K562 (cell line): ENCODE data around the gene PPIE. TPM values are rescaled to one million over a fixed set of nuclear protein-coding genes. Genes with fewer than 3 reads are reported as not detected.
A peak's percentile ranks its signal among the peaks of the same experiment; 100 is the strongest.
"Not testable (repeated sequence)": the region's sequence is repeated elsewhere in the genome, so short reads cannot be mapped to it uniquely, and the experiment has no call there.

Source experiments
- CEBPG ChIP-seq, 3 experiments: fragments of 200-800 bp in 1 of 3; sonication (Bioruptor generic) in 1 of 3; sonication (generic) in 1 of 3; formaldehyde crosslinking in 1 of 3; IDR thresholded peaks in 2 of 3; conservative IDR thresholded peaks in 1 of 3; 2 replicates each; pipeline versions ENCODE4 v1.6.1 to v1.8.0; 2016 to 2022; ENCODE audit warnings: missing compliant biosample characterization in 2 of 3, missing genetic modification characterization in 2 of 3, mild to moderate bottlenecking in 1 of 3, missing genetic modification reagents in 1 of 3
- DACH1 ChIP-seq: fragments of 450-650 bp; IDR thresholded peaks from 2 replicates; pipeline ENCODE4 v1.6.1; 2018; ENCODE audit not compliant: partially characterized antibody
- ELF2 ChIP-seq: fragments of 250-450 bp; sonication (Bioruptor Pico); IDR thresholded peaks from 2 replicates; pipeline ENCODE4 v1.5.0; 2021; ENCODE audit warnings: mild to moderate bottlenecking
- FOXP1 ChIP-seq: sonication (generic); formaldehyde crosslinking; IDR thresholded peaks from 2 replicates; pipeline ENCODE4 v1.8.0; 2022; ENCODE audit warnings: mild to moderate bottlenecking, missing genetic modification reagents
- KLF6 ChIP-seq: fragments of 250-450 bp; sonication (Bioruptor Pico); IDR thresholded peaks from 2 replicates; pipeline ENCODE4 v1.4.0; 2020; ENCODE audit warnings: mild to moderate bottlenecking, moderate library complexity, borderline replicate concordance
- MAZ ChIP-seq, 2 experiments: fragments of 450-650 bp in 1 of 2; sonication (generic) in 1 of 2; formaldehyde crosslinking; IDR thresholded peaks in 1 of 2; conservative IDR thresholded peaks in 1 of 2; 2 replicates each; pipeline versions ENCODE4 v1.4.0 to v1.5.0; 2020; ENCODE audit warnings: mild to moderate bottlenecking in 1 of 2, missing genetic modification reagents in 1 of 2
- MNT ChIP-seq, 2 experiments: fragments of 450-650 bp; conservative IDR thresholded peaks; 2 replicates each; pipeline ENCODE4 v1.6.1; 2017; ENCODE audit warnings: mild to moderate bottlenecking in 2 of 2, moderate library complexity in 2 of 2
- NRF1 ChIP-seq, 2 experiments: fragments of 450-650 bp; IDR thresholded peaks in 1 of 2; conservative IDR thresholded peaks in 1 of 2; 2 replicates each; pipeline ENCODE4 v1.6.1; 2014; ENCODE audit warnings: mild to moderate bottlenecking in 2 of 2
- POLR2AphosphoS5 ChIP-seq: IDR thresholded peaks from 2 replicates; pipeline ENCODE4 v1.6.1; 2011; ENCODE audit warnings: mild to moderate bottlenecking, low read depth, low read length, moderate library complexity; ENCODE audit not compliant: control insufficient read depth, insufficient read depth
- SUPT5H ChIP-seq: fragments of 450-650 bp; IDR thresholded peaks from 2 replicates; pipeline ENCODE4 v1.6.1; 2016
- TFE3 ChIP-seq: fragments of 450-650 bp; formaldehyde crosslinking; IDR thresholded peaks from 2 replicates; pipeline ENCODE4 v1.4.0; 2020; ENCODE audit warnings: mild to moderate bottlenecking, mixed read lengths
- polyA plus RNA-seq, 8 experiments: library from polyadenylated mRNA; depleted of rRNA in 4 of 8; stranded (reverse) in 5 of 8; unstranded in 3 of 8; fragments of >200 nt; fragmentation: Nextera tagmentation in 2 of 8; fragmentation: Illumina TruSeq in 1 of 8; extraction: Ambion mirVana in 2 of 8; extraction: Trizol in 1 of 8; gene quantifications; 2 replicates each; pipeline versions ENCODE4 v1.2.1 to v1.2.3, GENCODE V29; 2011 to 2014; ENCODE audit warnings: inconsistent platforms in 1 of 8, missing spikeins in 1 of 8
- total RNA-seq, 7 experiments: library from RNA; depleted of rRNA in 6 of 7; stranded (reverse); fragments of >200 nt in 6 of 7; fragmentation: Illumina TruSeq in 2 of 7; extraction: Trizol in 2 of 7; gene quantifications; 2 replicates each; pipeline versions ENCODE4 v1.2.1 to v1.2.3, GENCODE V29; 2011 to 2021; ENCODE audit warnings: low replicate concordance in 1 of 7
- TF ChIP-seq, protein P1 (sequence below): fragments of 450-650 bp; IDR thresholded peaks from 2 replicates; pipeline ENCODE4 v1.6.1; 2016; ENCODE audit warnings: antibody characterized with exemption
- TF ChIP-seq, protein P2 (sequence below), 2 experiments: IDR thresholded peaks; 2 replicates each; pipeline ENCODE4 v1.6.1; 2011; ENCODE audit warnings: borderline replicate concordance in 1 of 2, control low read depth in 1 of 2, low read depth in 1 of 2, low read length in 1 of 2, mild to moderate bottlenecking in 1 of 2, mixed read lengths in 1 of 2, moderate library complexity in 1 of 2; ENCODE audit not compliant: insufficient read depth in 1 of 2, insufficient read length in 1 of 2, poor library complexity in 1 of 2, severe bottlenecking in 1 of 2; ENCODE audit errors: extremely low read depth in 1 of 2

The PPIE gene
- total and polyA plus RNA-seq, 9 of the 15 experiments (the other 6 are each of a cell fraction or from before 2014, with no cell fraction given), result 75.4 to 444 (median 131) TPM

DNA sequence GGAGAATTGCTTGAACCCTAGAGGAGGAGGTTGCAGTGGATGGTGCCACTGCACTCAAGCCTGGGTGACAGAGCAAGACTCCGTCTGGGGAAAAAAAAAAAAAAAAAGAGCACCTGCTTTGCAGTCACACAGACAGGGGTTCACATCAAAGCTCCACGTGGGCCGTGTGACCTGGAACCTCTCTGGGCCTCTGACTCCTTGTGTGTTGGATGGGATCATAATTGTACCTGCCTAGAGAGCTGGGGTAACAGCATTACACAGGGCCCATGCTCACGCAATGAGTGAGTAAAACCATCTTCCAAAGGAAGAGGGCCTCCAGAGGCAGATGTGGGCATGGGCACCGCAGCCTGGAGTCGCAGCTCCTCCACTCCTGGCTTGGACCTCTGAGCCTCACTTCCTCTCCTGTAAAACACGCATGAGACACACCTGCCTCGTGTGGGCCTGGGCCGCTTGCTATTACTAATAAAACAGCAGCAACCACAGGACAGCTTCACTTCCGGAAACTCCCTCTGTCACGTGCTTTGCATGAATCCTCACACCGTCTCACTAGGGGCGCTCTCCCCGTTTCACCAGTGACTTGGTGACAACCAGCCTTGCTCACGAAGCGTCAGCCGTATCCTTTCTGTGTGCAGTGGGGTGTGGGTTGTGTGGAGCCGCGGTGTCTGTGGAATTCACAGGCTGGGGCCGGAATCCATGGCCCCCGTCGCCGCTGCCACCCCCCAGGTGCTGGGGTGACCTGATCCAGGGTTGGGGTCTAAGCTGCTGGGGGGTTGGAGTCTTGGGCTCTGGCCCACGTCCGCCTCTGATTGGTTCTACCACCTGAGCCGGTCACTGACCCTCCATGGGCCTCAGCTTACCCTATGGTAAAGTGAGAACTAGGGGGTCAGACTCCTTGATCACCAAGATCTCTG lies 60.4 kb downstream of the PPIE start (continued):
- TF ChIP-seq TFE3 (CRISPR knock-in tag) (peak; percentile 97), NRF1 (conservative IDR thresholded peaks at IDR 0.05 in 1 of 2, IDR thresholded peaks at IDR 0.05 in 1 of 2) (peak in 1 of 2 experiments; percentile 56; a peak in 2 of 4 replicates), MAZ (CRISPR knock-in tag; conservative IDR thresholded peaks at IDR 0.05 in 1 of 2, IDR thresholded peaks at IDR 0.05 in 1 of 2) (peak in 1 of 2 experiments; percentile 60; a peak in 2 of 4 replicates), POLR2AphosphoS5 (peak; percentile 52; the same call in 1 of the 2 replicates), ELF2 (CRISPR knock-in tag) (peak; percentile 91), CEBPG (CRISPR knock-in tag; IDR thresholded peaks at IDR 0.05) (peak; percentile 61), FOXP1 (peak; percentile 96), SUPT5H (peak; percentile 65), MNT (conservative IDR thresholded peaks at IDR 0.05) (peak; percentile 92 to 95), KLF6 (CRISPR knock-in tag) (peak; percentile 97), DACH1 (peak; percentile 45)
- TF ChIP-seq CEBPG (tag; conservative IDR thresholded peaks at IDR 0.05 in 1 of 2, IDR thresholded peaks at IDR 0.05 in 1 of 2), result not testable (repeated sequence)
- TF ChIP-seq, protein P1, sequence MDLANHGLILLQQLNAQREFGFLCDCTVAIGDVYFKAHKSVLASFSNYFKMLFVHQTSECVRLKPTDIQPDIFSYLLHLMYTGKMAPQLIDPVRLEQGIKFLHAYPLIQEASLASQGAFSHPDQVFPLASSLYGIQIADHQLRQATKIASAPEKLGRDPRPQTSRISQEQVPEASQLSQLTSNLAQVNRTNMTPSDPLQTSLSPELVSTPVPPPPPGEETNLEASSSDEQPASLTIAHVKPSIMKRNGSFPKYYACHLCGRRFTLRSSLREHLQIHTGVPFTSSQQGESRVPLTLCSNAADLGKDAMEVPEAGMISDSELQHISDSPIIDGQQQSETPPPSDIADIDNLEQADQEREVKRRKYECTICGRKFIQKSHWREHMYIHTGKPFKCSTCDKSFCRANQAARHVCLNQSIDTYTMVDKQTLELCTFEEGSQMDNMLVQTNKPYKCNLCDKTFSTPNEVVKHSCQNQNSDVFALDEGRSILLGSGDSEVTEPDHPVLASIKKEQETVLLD, result peak; percentile 54; the same call in 1 of the 2 replicates
- TF ChIP-seq, protein P2, sequence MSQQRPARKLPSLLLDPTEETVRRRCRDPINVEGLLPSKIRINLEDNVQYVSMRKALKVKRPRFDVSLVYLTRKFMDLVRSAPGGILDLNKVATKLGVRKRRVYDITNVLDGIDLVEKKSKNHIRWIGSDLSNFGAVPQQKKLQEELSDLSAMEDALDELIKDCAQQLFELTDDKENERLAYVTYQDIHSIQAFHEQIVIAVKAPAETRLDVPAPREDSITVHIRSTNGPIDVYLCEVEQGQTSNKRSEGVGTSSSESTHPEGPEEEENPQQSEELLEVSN (IDR thresholded peaks at IDR 0.05; ENCODE audit: borderline replicate concordance in 1 of 2, extremely low read depth in 1 of 2, insufficient read depth in 1 of 2, insufficient read length in 1 of 2, low read depth in 1 of 2, low read length in 1 of 2, poor library complexity in 1 of 2, severe bottlenecking in 1 of 2), result peak; percentile 88 to 93
